Liver (tissue), 9 donors: ENCODE measurements around the gene STK40. TPM values are rescaled to one million over a fixed set of nuclear protein-coding genes. Genes with fewer than 3 reads are reported as not detected.

ENCODE experiments used
- DNase-seq: peaks from one replicate; pipeline ENCODE4 v3.0.0-alpha.2; 2017; ENCODE audit warnings: low spot score
- H3K27ac ChIP-seq, 2 donors: one replicate each; pipeline ENCODE4 v1.7.0; 2013; ENCODE audit warnings: inconsistent platforms in 2 of 2, low read length in 2 of 2, control low read depth in 1 of 2, low read depth in 1 of 2, mild to moderate bottlenecking in 1 of 2
- H3K27me3 ChIP-seq, 4 donors: one replicate each; pipeline versions ENCODE4 v1.6.1 to v1.7.0; 2013; ENCODE audit warnings: low read length in 3 of 4, inconsistent platforms in 1 of 4, mild to moderate bottlenecking in 1 of 4, moderate library complexity in 1 of 4; ENCODE audit not compliant: control insufficient read depth in 4 of 4, insufficient read depth in 4 of 4
- H3K36me3 ChIP-seq, 4 donors: one replicate each; pipeline versions ENCODE4 v1.6.1 to v1.7.0; 2013; ENCODE audit warnings: low read length in 3 of 4, mild to moderate bottlenecking in 3 of 4, low read depth in 1 of 4, moderate library complexity in 1 of 4; ENCODE audit not compliant: control insufficient read depth in 4 of 4, insufficient read depth in 3 of 4
- H3K4me1 ChIP-seq, 4 donors: one replicate each; pipeline versions ENCODE4 v1.6.1 to v1.7.0; 2013; ENCODE audit warnings: low read length in 3 of 4, mild to moderate bottlenecking in 3 of 4, moderate library complexity in 1 of 4; ENCODE audit not compliant: control insufficient read depth in 4 of 4, insufficient read depth in 4 of 4
- H3K4me3 ChIP-seq, 3 donors: one replicate each; pipeline versions ENCODE4 v1.6.1 to v1.7.0; 2013; ENCODE audit warnings: low read length in 3 of 3, control low read depth in 1 of 3, low read depth in 1 of 3, mild to moderate bottlenecking in 1 of 3
- H3K9ac ChIP-seq, 2 donors: one replicate each; pipeline ENCODE4 v1.7.0; 2013; ENCODE audit warnings: low read length in 2 of 2, mild to moderate bottlenecking in 2 of 2, moderate library complexity in 2 of 2, control low read depth in 1 of 2, low read depth in 1 of 2
- H3K9me3 ChIP-seq, 4 donors: one replicate each; pipeline versions ENCODE4 v1.6.1 to v1.7.0; 2013; ENCODE audit warnings: low read length in 3 of 4; ENCODE audit not compliant: control insufficient read depth in 4 of 4
- ATF3 ChIP-seq: IDR thresholded peaks from 2 replicates; pipeline ENCODE4 v1.6.1; 2016; ENCODE audit warnings: antibody characterized with exemption
- CTCF ChIP-seq: fragments of 150-350 bp; IDR thresholded peaks from 2 replicates; pipeline ENCODE4 v1.5.1; 2017; ENCODE audit warnings: improper control_type of control experiment, low read depth, low read length; ENCODE audit not compliant: missing input control
- EGR1 ChIP-seq, 2 donors: IDR thresholded peaks; 2 replicates each; pipeline ENCODE4 v1.6.1; 2016 to 2018; ENCODE audit warnings: antibody characterized with exemption in 2 of 2, low read depth in 2 of 2
- FOXA2 ChIP-seq: IDR thresholded peaks from 2 replicates; pipeline ENCODE4 v1.6.1; 2016; ENCODE audit warnings: antibody characterized with exemption
- GABPA ChIP-seq, 2 donors: IDR thresholded peaks in 1 of 2; conservative IDR thresholded peaks in 1 of 2; 2 replicates each; pipeline ENCODE4 v1.6.1; 2016; ENCODE audit warnings: antibody characterized with exemption in 2 of 2, mild to moderate bottlenecking in 1 of 2, moderate library complexity in 1 of 2
- HNF4A ChIP-seq, 2 donors: conservative IDR thresholded peaks; 2 replicates each; pipeline ENCODE4 v1.6.1; 2016; ENCODE audit warnings: antibody characterized with exemption in 2 of 2, mild to moderate bottlenecking in 2 of 2
- HNF4G ChIP-seq: IDR thresholded peaks from 2 replicates; pipeline ENCODE4 v1.6.1; 2016; ENCODE audit warnings: antibody characterized with exemption
- JUND ChIP-seq, 2 donors: IDR thresholded peaks; 2 replicates each; pipeline ENCODE4 v1.6.1; 2016; ENCODE audit warnings: antibody characterized with exemption in 2 of 2
- MAX ChIP-seq: IDR thresholded peaks from 2 replicates; pipeline ENCODE4 v1.6.1; 2016; ENCODE audit warnings: antibody characterized with exemption
- NR2F2 ChIP-seq: IDR thresholded peaks from 2 replicates; pipeline ENCODE4 v1.6.1; 2016; ENCODE audit warnings: antibody characterized with exemption
- RAD21 ChIP-seq, 2 donors: IDR thresholded peaks; 2 replicates each; pipeline ENCODE4 v1.6.1; 2016; ENCODE audit warnings: antibody characterized with exemption in 2 of 2, mild to moderate bottlenecking in 2 of 2
- REST ChIP-seq: IDR thresholded peaks from 2 replicates; pipeline ENCODE4 v1.6.1; 2016; ENCODE audit warnings: antibody characterized with exemption, mild to moderate bottlenecking
- RXRA ChIP-seq, 2 donors: IDR thresholded peaks; 2 replicates each; pipeline ENCODE4 v1.6.1; 2017 to 2018; ENCODE audit warnings: antibody characterized with exemption in 2 of 2, mild to moderate bottlenecking in 1 of 2
- SP1 ChIP-seq: IDR thresholded peaks from 2 replicates; pipeline ENCODE4 v1.6.1; 2018; ENCODE audit warnings: antibody characterized with exemption, mild to moderate bottlenecking
- TAF1 ChIP-seq: conservative IDR thresholded peaks from 2 replicates; pipeline ENCODE4 v1.6.1; 2016; ENCODE audit warnings: antibody characterized with exemption, mild to moderate bottlenecking
- YY1 ChIP-seq: IDR thresholded peaks from 2 replicates; pipeline ENCODE4 v1.6.1; 2016; ENCODE audit warnings: antibody characterized with exemption, mild to moderate bottlenecking
- ZBTB33 ChIP-seq: IDR thresholded peaks from 2 replicates; pipeline ENCODE4 v1.6.1; 2016; ENCODE audit warnings: antibody characterized with exemption
- WGBS: extraction: QIAGEN DNeasy Blood & Tissue Kit; methylation state at CpG from one replicate; pipeline ENCODE4 v1.1.7; 2013; 5-methylcytosine and 5-hydroxymethylcytosine counted together
- polyA plus RNA-seq, 2 donors: library from polyadenylated mRNA; stranded (reverse) in 1 of 2; unstranded in 1 of 2; fragments of 200-250 nt in 1 of 2; fragments of >200 nt in 1 of 2; fragmentation: Nextera tagmentation in 1 of 2; extraction: Ambion mirVana in 1 of 2; gene quantifications; one replicate each; pipeline versions ENCODE4 v1.2.1 to v1.2.3, GENCODE V29; 2013 to 2015
- total RNA-seq, 2 donors: library from RNA; depleted of rRNA; stranded (reverse); fragments of >200 nt; gene quantifications; one replicate each; pipeline ENCODE4 v1.2.3, GENCODE V29; 2014
- donor health status: healthy.
- donor health status: healthy.
- donor health status: healthy.
- donor health status: healthy.
- donor health status: healthy.

STK40 gene
- total and polyA plus RNA-seq, 4 donors = 13.0 to 26.8 (median 21.9) TPM

- DNase-seq = no peak
- Histone ChIP-seq H3K9me3 (no peaks in the 10 kb centered on the region), H3K4me3 (no peak overlapping the region), H3K27me3 (no peaks in the 10 kb centered on the region), H3K9ac (no peak overlapping the region), H3K36me3 (peaks cover 11 to 79% (median 33%) of the 10 kb centered on the region in 4 donors), H3K27ac (no peak overlapping the region), H3K4me1 (no peaks in the 10 kb centered on the region)
- TF ChIP-seq TAF1 (no peak), REST (no peak), RAD21 (IDR thresholded peaks at IDR 0.05) (no peak), JUND (IDR thresholded peaks at IDR 0.05) (no peak), YY1 (no peak), HNF4A (conservative IDR thresholded peaks at IDR 0.05) (no peak), EGR1 (IDR thresholded peaks at IDR 0.05; ENCODE audit: low read depth in 2 of 2) (no peak), SP1 (no peak), MAX (no peak), ZBTB33 (no peak), FOXA2 (no peak), RXRA (IDR thresholded peaks at IDR 0.05) (no peak), GABPA (IDR thresholded peaks at IDR 0.05 in 1 of 2, conservative IDR thresholded peaks at IDR 0.05 in 1 of 2) (no peak), ATF3 (no peak), NR2F2 (no peak), HNF4G (no peak), CTCF (no peak)
- 92% methylated on average over 8 of the region's 8 CpGs for WGBS
These were observed 41.4 kb downstream of the STK40 start for GRCh38 chr1:36344395-36344680.
